PFSK-1 (cell line): Measurements from ENCODE around the gene GGN.

Source experiments
- POLR2AphosphoS5 ChIP-seq: IDR thresholded peaks from 2 replicates; pipeline ENCODE4 v1.6.1; 2012; ENCODE audit warnings: low read depth, mild to moderate bottlenecking, control low read depth, low read length, moderate library complexity
- TAF1 ChIP-seq: IDR thresholded peaks from 2 replicates; pipeline ENCODE4 v1.6.1; 2012; ENCODE audit warnings: low read length, control low read depth, borderline replicate concordance; ENCODE audit not compliant: insufficient read depth

- TF ChIP-seq POLR2AphosphoS5 (no peak), TAF1 (no peak)
Measured at GRCh38 chr19:38437295-38437694, 49.5 kb upstream of the GGN start.
